GM21526 (cell line): Measurements from ENCODE around the gene EDNRB.
A peak's percentile ranks its signal among the peaks of the same experiment; 100 is the strongest.
"Not testable (repeated sequence)": the region's sequence is repeated elsewhere in the genome, so short reads cannot be mapped to it uniquely, and the experiment has no call there.

ENCODE experiments used
- ATAC-seq: cut with Tn5 transposase; IDR thresholded peaks from one replicate; pipeline ENCODE4 v1.9.1; 2021; ENCODE audit warnings: moderate library complexity; ENCODE audit not compliant: unreplicated experiment, low FRiP score

EDNRB gene

GRCh38 chr13:77918391-77919245 is at the start of gene EDNRB:
Gene EDNRB, minus strand, starts transcription at chr13:77918831. Its CDS starts 258 bp downstream, at chr13:77918573.
- no peak for ATAC-seq

DNA sequence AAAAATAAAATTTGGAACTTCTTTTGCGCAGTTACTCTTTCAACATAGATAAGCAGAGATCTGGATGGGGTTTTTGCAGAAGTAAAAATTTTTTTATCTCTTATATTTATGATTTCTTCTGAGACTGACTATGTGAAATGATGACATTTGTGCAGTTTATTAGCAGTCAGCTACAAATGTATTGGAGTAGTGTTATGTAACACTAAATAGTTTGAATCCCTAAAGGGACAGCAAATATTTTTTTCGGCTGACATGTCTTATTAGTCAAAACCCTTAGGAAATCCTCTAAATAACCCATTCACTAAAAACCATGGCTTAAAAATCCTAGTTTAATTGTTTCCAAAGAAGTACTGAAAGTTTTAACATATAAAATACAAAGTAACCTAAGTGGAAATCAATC is 48.0 kb upstream of the EDNRB start:
- no peak for ATAC-seq

- no peak for ATAC-seq
Observed at GRCh38 chr13:77952737-77953136, 34.1 kb upstream of the EDNRB start.

- ATAC-seq = no peak
Observed at GRCh38 chr13:77952276-77952675, 33.6 kb upstream of the EDNRB start.

GRCh38 chr13:77946522-77946921 is 27.9 kb upstream of the EDNRB start:
- ATAC-seq = no peak

- ATAC-seq = not testable (repeated sequence)
Observed at GRCh38 chr13:77935063-77935462, 16.4 kb upstream of the EDNRB start.

- peak; percentile 57 for ATAC-seq
Observed at GRCh38 chr13:77930430-77930829, 11.8 kb upstream of the EDNRB start.

- peak; percentile 85 for ATAC-seq
Observed at GRCh38 chr13:77928909-77929308, 10.3 kb upstream of the EDNRB start.

DNA sequence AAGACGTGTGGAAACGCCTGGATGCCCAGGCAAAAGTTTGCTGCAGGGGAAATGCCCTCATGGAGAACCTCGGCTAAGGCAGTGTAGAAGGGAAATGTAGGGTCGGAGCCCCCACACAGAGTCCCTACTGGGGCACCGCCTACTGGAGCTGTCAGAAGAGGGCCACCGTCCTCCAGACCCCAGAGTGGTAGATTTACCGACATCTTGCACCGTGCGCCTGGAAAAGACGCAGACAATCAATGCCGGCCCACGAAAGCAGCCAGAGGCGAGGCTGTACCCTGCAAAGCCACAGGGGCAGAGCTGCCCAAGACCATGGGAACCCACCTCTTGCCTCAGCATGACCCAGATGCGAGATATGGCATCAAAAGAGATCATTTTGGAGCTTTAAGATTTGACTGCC is 7.0 kb upstream of the EDNRB start:
- no peak for ATAC-seq

DNA sequence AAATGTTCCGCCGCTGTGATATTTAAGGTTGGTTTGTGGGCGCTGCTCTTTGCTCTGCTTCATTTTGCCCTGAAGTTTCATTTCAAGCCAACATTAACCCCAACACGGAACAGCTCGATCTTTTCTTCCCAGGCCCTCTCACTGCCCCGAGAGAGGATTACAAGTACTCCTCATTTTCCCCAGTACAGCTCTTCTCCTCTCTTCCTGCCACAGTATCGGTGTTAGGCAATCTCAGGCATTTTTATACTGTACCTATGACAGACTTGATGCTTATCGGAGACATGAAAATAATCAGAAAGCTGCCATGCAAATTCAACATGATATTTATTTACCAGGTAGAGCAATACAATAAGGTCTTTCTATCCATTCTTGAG is 1.3 kb upstream of the EDNRB start:
- ATAC-seq = no peak

GRCh38 chr13:77919246-77919920 is 752 bp upstream of the EDNRB start:
- no peak for ATAC-seq

DNA sequence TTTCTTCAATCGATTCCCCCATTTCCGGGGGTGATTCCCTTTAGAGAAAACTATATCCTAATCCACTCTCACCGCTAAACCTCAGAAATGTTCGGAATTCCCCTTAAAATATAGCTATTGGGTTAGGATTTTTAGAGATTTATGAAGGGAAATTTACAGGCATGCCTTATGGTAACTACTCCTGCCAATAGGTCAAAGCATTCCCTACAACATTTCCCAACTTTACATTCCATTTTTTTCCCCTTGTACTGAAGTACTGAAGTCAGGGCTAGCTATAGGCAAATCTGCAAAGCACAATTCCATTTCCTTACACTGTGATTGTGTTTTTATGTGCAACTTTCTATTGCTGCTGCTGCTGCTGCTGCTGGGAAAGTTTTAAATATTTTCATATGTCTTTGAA is 2.1 kb downstream of the EDNRB start:
- no peak for ATAC-seq

- ATAC-seq = no peak
Observed at GRCh38 chr13:77915686-77916085, 2.9 kb downstream of the EDNRB start.

DNA sequence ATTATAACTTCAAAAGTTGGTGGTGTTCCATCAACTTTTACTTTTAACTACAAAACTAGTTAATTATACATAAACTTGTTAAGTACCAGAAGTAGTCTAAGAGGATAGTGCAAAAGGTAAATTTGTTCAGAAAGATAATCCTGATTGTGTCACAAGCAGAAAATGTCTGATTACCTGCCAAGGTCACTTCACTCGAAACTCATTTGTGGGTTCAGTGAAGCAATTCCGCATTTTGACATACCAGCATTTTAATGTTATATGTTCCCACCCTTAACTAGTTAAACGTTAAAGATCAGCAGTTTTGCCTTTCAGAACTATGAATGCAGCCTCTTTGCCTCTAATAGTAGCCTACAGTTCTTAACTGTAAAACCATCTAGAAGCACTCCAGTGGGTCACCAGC is 5.6 kb downstream of the EDNRB start:
- ATAC-seq = no peak

DNA sequence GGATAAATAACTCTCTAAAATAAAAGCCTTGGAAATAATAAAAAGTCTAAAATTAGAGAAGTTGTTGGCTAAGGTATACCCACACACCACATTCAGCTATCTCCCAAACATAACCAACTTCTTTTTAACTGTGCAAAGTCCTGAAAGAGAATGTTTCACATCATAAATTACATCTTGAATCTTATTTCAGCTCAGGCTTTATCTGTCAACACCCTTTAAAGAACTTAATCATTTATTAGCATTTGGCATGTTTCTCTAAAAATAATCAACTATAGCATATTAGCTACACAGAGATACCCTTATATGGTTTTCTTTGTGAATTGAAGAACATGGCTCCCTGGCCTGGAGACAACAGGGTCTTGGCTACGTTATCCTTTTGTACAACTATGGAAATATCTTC is 6.9 kb downstream of the EDNRB start:
- ATAC-seq = no peak

DNA sequence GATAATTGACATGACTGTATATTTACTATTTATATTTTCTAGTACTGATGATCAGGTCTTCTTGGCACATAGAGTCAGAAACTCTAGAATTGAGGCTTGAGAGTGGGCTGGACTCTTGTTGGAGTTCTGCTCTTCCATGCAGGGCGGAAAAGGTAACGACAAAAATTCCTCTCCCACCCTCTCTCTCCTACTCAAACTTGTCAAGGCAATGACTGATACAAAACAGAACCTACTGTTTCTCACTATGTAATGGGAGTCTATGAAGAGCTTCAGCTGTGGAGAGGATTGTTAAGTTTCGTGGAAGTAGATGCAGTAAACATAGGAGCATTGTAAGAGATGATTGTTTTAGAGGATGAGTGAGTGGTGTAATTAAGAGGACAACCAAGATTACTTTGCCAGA is 8.8 kb downstream of the EDNRB start:
- ATAC-seq = no peak

- no peak for ATAC-seq
Observed at GRCh38 chr13:77908531-77908930, 10.1 kb downstream of the EDNRB start.

DNA sequence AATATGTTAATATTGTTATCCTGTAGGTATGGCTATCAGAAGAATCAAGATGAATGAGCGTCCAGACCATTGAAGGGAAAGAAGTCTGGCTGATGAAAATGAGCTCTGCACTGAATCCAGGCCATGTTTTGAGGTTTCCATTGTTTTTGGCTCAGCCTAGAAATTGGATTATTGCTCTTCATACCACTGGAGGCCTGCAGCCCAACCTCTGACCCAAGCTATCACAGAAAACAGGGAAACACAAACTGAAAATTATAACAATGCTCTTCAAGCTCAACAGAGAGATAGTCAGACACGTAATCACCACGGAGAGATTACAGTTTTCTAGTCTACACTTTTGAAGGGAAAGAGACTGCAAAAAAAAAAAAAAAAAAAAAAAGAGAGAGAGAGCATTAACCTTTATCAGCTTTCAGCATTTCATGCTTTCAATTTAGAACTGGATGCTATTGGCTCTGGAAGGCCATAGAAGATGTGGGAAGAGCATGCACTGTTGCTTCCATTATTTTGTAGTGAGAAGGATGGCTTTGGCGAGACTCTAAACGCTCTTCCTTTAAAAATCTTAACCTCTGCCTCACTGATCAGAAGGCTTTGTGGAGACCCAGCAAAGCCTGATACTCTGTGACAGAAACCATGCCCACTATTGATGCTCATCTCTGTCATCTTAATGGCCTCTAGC is 10.8 kb downstream of the EDNRB start:
- no peak for ATAC-seq

GRCh38 chr13:77904031-77904430 is 14.6 kb downstream of the EDNRB start:
- no peak for ATAC-seq

DNA sequence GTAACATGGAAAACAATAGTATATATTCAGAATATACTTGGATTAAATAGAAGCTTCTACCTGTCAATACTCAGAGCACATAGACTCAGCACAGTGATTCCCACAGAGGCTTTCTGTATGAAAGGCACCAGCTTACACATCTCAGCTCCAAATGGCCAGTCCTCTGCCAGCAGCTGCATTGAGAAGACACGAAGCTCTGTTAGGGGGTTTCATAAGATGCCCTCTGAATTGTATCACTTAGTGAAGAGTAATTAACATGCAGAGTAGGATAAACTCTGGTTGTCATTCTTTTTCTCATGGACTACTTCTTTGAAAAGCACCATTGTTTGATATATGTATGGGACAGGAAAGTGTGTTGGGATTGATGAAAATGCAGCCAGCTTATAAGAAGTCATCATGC is 15.2 kb downstream of the EDNRB start:
- ATAC-seq = no peak

- ATAC-seq = no peak
Observed at GRCh38 chr13:77902319-77902963, 16.2 kb downstream of the EDNRB start.
